K562 (cell line): ENCODE data around the gene PRSS22. TPM values are rescaled to one million over a fixed set of nuclear protein-coding genes. Genes with fewer than 3 reads are reported as not detected.
A peak's percentile ranks its signal among the peaks of the same experiment; 100 is the strongest.

Experiments used
- BCL6 ChIP-seq: fragments of 250-450 bp; sonication (Bioruptor Pico); IDR thresholded peaks from 2 replicates; pipeline ENCODE4 v1.4.0; 2020
- BRD9 ChIP-seq: fragments of 450-650 bp; IDR thresholded peaks from 2 replicates; pipeline ENCODE4 v1.6.1; 2018; ENCODE audit warnings: low read depth; ENCODE audit not compliant: partially characterized antibody
- CBX2 ChIP-seq: fragments of 200-600 bp; sonication (generic); IDR thresholded peaks from one replicate; pipeline ENCODE4 v1.6.1; 2012; ENCODE audit warnings: mild to moderate bottlenecking, low read length, inconsistent platforms; ENCODE audit not compliant: insufficient read depth, poor library complexity, severe bottlenecking
- HMG20B ChIP-seq: fragments of 250-450 bp; sonication (Bioruptor Pico); IDR thresholded peaks from 2 replicates; pipeline ENCODE4 v1.5.0; 2021; ENCODE audit warnings: mild to moderate bottlenecking
- KLF1 ChIP-seq: fragments of 450-650 bp; IDR thresholded peaks from 2 replicates; pipeline ENCODE4 v1.6.1; 2016; ENCODE audit warnings: missing genetic modification characterization, missing compliant biosample characterization
- LARP7 ChIP-seq: fragments of 450-650 bp; IDR thresholded peaks from 2 replicates; pipeline ENCODE4 v1.6.1; 2016
- MIER1 ChIP-seq: fragments of 450-650 bp; IDR thresholded peaks from 2 replicates; pipeline ENCODE4 v1.6.1; 2016; ENCODE audit warnings: antibody characterized with exemption, mild to moderate bottlenecking, low read depth
- MITF ChIP-seq: IDR thresholded peaks from 2 replicates; pipeline ENCODE4 v1.6.1; 2014; ENCODE audit warnings: antibody characterized with exemption
- MYNN ChIP-seq, 2 experiments: sonication (generic); formaldehyde crosslinking in 1 of 2; IDR thresholded peaks; 2 replicates each; pipeline versions ENCODE4 v1.5.0 to v1.6.1; 2016 to 2020; ENCODE audit warnings: antibody characterized with exemption in 1 of 2, missing genetic modification reagents in 1 of 2
- NRF1 ChIP-seq, 2 experiments: fragments of 450-650 bp; IDR thresholded peaks in 1 of 2; conservative IDR thresholded peaks in 1 of 2; 2 replicates each; pipeline ENCODE4 v1.6.1; 2014; ENCODE audit warnings: mild to moderate bottlenecking in 2 of 2
- POLR2B ChIP-seq: fragments of 450-650 bp; IDR thresholded peaks from 2 replicates; pipeline ENCODE4 v1.6.1; 2018; ENCODE audit warnings: low read depth; ENCODE audit not compliant: partially characterized antibody
- PPARD ChIP-seq: fragments of 250-450 bp; sonication (Bioruptor Pico); IDR thresholded peaks from 2 replicates; pipeline ENCODE4 v1.8.0; 2022; ENCODE audit warnings: inconsistent platforms, mild to moderate bottlenecking, moderate library complexity
- PRDM10 ChIP-seq: fragments of 450-650 bp; IDR thresholded peaks from 2 replicates; pipeline ENCODE4 v1.6.1; 2018; ENCODE audit not compliant: partially characterized antibody
- PTBP1 ChIP-seq: fragments of 200-400 bp; formaldehyde crosslinking; IDR thresholded peaks from 2 replicates; pipeline ENCODE4 v1.6.1; 2017; ENCODE audit warnings: low read depth, low read length
- RNF219 ChIP-seq: fragments of 250-450 bp; sonication (Bioruptor Pico); IDR thresholded peaks from 2 replicates; pipeline ENCODE4 v1.5.0; 2022; ENCODE audit warnings: mild to moderate bottlenecking
- SAFB2 ChIP-seq: fragments of 200-400 bp; formaldehyde crosslinking; IDR thresholded peaks from 2 replicates; pipeline ENCODE4 v1.6.1; 2018; ENCODE audit warnings: borderline replicate concordance, low read length, low read depth, moderate library complexity; ENCODE audit not compliant: severe bottlenecking
- SIN3B ChIP-seq: fragments of 450-650 bp; IDR thresholded peaks from 2 replicates; pipeline ENCODE4 v1.6.1; 2017; ENCODE audit warnings: low read depth, mild to moderate bottlenecking, moderate library complexity
- ZNF395 ChIP-seq: fragments of 200-800 bp; sonication (Bioruptor generic); IDR thresholded peaks from 2 replicates; pipeline ENCODE4 v1.6.1; 2017; ENCODE audit warnings: missing genetic modification characterization, missing compliant biosample characterization
- ZSCAN29 ChIP-seq: fragments of 450-650 bp; IDR thresholded peaks from 2 replicates; pipeline ENCODE4 v1.6.1; 2017
- polyA plus RNA-seq, 8 experiments: library from polyadenylated mRNA; depleted of rRNA in 4 of 8; stranded (reverse) in 5 of 8; unstranded in 3 of 8; fragments of >200 nt; fragmentation: Nextera tagmentation in 2 of 8; fragmentation: Illumina TruSeq in 1 of 8; extraction: Ambion mirVana in 2 of 8; extraction: Trizol in 1 of 8; gene quantifications; 2 replicates each; pipeline versions ENCODE4 v1.2.1 to v1.2.3, GENCODE V29; 2011 to 2014; ENCODE audit warnings: inconsistent platforms in 1 of 8, missing spikeins in 1 of 8
- total RNA-seq, 7 experiments: library from RNA; depleted of rRNA in 6 of 7; stranded (reverse); fragments of >200 nt in 6 of 7; fragmentation: Illumina TruSeq in 2 of 7; extraction: Trizol in 2 of 7; gene quantifications; 2 replicates each; pipeline versions ENCODE4 v1.2.1 to v1.2.3, GENCODE V29; 2011 to 2021; ENCODE audit warnings: low replicate concordance in 1 of 7

The PRSS22 gene
- total and polyA plus RNA-seq, 9 of the 15 experiments (the other 6 are each of a cell fraction or from before 2014, with no cell fraction given), result 0.13 to 0.42 TPM; not detected in 7

- TF ChIP-seq MITF, result 0 out of 2 replicates have a peak, but pooled peaks have one; percentile 13
- 0 out of 2 replicates have a peak, but pooled peaks have one; percentile 24 for TF ChIP-seq PTBP1
- peak; percentile 79 to 82 for TF ChIP-seq NRF1 (conservative IDR thresholded peaks at IDR 0.05 in 1 of 2, IDR thresholded peaks at IDR 0.05 in 1 of 2)
- no peak for TF ChIP-seq PPARD (CRISPR knock-in tag)
- peak; percentile 98 for TF ChIP-seq ZNF395 (CRISPR knock-in tag)
- TF ChIP-seq MIER1, result peak; percentile 19; the same call in 1 of the 2 replicates
- no peak for TF ChIP-seq SAFB2
- TF ChIP-seq SIN3B, result peak; percentile 99
- peak; percentile 97 for TF ChIP-seq KLF1
- TF ChIP-seq LARP7, result no peak
- no peak for TF ChIP-seq RNF219
- TF ChIP-seq ZSCAN29, result no peak
- TF ChIP-seq BRD9, result peak; percentile 42
- TF ChIP-seq BCL6 (CRISPR knock-in tag), result peak; percentile 78
- no peak for TF ChIP-seq CBX2
- peak; percentile 11; the same call in 1 of the 2 replicates for TF ChIP-seq MYNN (IDR thresholded peaks at IDR 0.05)
- no peak for TF ChIP-seq MYNN (CRISPR knock-in tag; IDR thresholded peaks at IDR 0.05)
- peak; percentile 74 for TF ChIP-seq POLR2B
- no peak for TF ChIP-seq HMG20B (CRISPR knock-in tag)
- TF ChIP-seq PRDM10, result no peak
Observed at GRCh38 chr16:2867987-2868789, 10.2 kb upstream of the PRSS22 start (continued).
